ENCODE measurements around the gene PLD3. TPM values are rescaled to one million over a fixed set of nuclear protein-coding genes. Genes with fewer than 3 reads are reported as not detected.

PLD3 gene
- total and polyA plus RNA-seq, 4 donors: 205 to 407 (median 238) TPM

DNA sequence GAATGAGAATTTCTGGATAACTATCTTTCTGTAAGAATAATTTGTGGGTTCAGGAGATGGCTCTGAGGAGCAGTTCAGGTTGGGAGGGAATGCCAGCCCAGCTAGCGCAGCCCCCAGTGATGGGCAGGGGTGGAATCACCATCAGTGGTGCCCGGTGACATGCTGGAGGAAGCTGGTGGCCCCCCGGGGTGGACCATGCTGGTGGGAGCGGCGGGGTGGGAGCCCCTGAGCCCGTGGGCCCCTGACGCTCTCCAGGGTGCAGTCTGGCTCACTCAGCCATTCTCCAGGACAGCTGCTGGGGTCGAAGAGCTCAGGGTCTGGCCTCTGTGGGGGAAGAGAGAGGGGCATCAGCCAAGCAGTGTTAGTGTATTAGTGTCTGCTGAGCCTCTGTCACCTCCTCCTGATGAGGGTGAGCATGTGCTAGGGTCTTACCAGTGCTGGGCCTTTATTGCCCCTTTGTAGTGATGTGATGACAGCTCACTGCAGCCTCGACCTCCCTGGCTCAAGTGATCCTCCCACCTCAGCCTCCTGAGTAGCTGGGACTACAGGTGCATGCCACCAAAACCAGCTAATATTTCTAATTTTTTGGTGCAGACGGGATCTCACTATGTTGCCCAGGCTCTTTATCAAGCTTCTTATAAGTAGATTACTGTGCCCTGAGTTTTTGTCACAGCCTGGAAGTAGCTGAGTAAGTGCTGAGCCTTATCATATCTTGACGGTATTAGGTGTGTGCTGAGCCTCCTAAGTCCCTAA lies 31.1 kb downstream of the PLD3 start:
- Histone ChIP-seq H3K4me3 (no peak overlapping the region), H3K9ac (ENCODE audit: insufficient read depth in 1 of 2, low read length in 2 of 2) (no peak overlapping the region), H3K36me3 (ENCODE audit: control insufficient read depth in 4 of 4, insufficient read depth in 4 of 4, low read length in 4 of 4) (peaks cover 0 to 42% (median 9%) of the 10 kb centered on the region in 4 donors), H3K9me3 (ENCODE audit: control insufficient read depth in 4 of 4, insufficient read depth in 3 of 4, low read length in 3 of 4) (no peaks in the 10 kb centered on the region), H3K27me3 (ENCODE audit: control insufficient read depth in 3 of 3, insufficient read depth in 3 of 3, low read length in 2 of 3) (no peaks in the 10 kb centered on the region), H3K4me1 (ENCODE audit: control insufficient read depth in 5 of 5, insufficient read depth in 5 of 5, low read length in 5 of 5) (no peaks in the 10 kb centered on the region), H3K27ac (ENCODE audit: low read depth in 1 of 2, low read length in 1 of 2) (no peak overlapping the region)
- ATAC-seq (ENCODE audit: insufficient read depth, low FRiP score): no peak
- 88 to 89% methylated on average over 8 to 11 of the region's 11 CpGs for WGBS, 2 donors
- no peak for TF ChIP-seq CTCF (IDR thresholded peaks at IDR 0.05; ENCODE audit: control extremely low read depth, extremely low read depth)
- DNase-seq: no peak

DNA sequence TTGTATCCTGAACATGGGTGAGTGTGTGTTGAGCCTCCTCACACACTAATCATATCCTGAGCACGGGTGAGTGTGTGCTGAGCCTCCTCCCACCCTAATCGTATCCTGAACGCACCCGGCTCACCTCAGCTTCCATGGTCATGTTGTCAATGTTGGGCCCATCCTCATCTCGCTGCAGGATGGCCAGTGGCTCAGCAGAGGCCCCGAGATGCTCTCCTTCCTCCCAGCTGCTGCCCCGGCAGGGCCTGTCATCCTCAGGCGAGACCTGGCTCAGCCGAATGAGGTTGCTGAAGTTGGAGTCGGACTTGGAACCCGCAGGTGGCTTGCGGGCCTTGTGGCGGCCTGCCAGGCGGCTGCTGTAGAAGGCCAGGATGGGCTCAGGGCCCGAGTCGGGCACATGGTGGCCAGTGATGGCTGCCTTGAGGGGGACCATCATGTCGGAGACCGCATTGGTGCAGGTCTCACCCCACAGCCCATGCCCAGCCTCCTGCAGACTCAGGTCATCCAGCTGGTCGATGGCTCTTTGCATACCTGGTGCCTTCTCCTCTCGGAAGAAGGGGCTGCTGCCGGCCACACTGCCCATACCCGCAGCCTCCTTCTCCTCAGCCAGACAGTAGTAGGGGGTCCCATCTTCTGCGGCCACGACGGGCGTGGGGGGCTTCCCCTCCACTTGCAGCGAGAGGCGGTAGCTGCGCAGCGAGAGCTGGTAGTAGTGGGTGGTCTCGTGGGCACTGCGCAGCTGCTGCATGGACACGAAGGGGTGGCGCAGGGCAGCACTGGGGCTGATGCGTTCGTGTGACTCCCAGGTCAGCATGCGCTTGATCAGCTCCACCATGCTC lies 31.9 kb downstream of the PLD3 start:
- Histone ChIP-seq H3K4me3 (no peak overlapping the region), H3K9me3 (ENCODE audit: control insufficient read depth in 4 of 4, insufficient read depth in 3 of 4, low read length in 3 of 4) (no peaks in the 10 kb centered on the region), H3K4me1 (ENCODE audit: control insufficient read depth in 5 of 5, insufficient read depth in 5 of 5, low read length in 5 of 5) (no peaks in the 10 kb centered on the region), H3K36me3 (ENCODE audit: control insufficient read depth in 4 of 4, insufficient read depth in 4 of 4, low read length in 4 of 4) (peaks cover 0 to 41% (median 9%) of the 10 kb centered on the region in 4 donors), H3K27ac (ENCODE audit: low read depth in 1 of 2, low read length in 1 of 2) (no peak overlapping the region), H3K9ac (ENCODE audit: insufficient read depth in 1 of 2, low read length in 2 of 2) (no peak overlapping the region), H3K27me3 (ENCODE audit: control insufficient read depth in 3 of 3, insufficient read depth in 3 of 3, low read length in 2 of 3) (no peaks in the 10 kb centered on the region)
- WGBS, 2 donors: 89 to 93% methylated on average over 37 of the region's 37 CpGs
- TF ChIP-seq CTCF (IDR thresholded peaks at IDR 0.05; ENCODE audit: control extremely low read depth, extremely low read depth): no peak
- ATAC-seq (ENCODE audit: insufficient read depth, low FRiP score) (no peak), DNase-seq (no peak)

DNA sequence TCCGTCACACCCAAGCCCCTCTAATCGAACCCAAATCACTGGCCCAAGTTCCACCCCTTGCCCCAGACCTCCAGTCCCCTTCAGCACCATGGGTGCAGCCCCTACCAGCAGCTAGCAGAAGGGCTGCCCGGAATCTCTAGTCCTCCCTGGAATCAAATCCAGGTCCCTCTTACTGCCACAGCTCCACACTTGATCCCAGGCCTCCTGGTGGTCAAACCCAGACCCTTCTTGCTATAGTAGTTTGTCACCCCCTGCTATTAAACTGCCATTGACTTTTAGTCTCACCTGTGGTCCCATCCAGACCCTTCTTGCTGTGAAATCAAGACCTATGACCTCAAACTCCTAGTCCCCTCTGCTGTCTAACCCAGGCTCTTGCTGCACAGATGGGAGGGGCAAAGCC lies 32.8 kb downstream of the PLD3 start:
- Histone ChIP-seq H3K27me3 (ENCODE audit: control insufficient read depth in 3 of 3, insufficient read depth in 3 of 3, low read length in 2 of 3) (no peaks in the 10 kb centered on the region), H3K4me1 (ENCODE audit: control insufficient read depth in 5 of 5, insufficient read depth in 5 of 5, low read length in 5 of 5) (no peaks in the 10 kb centered on the region), H3K4me3 (no peak overlapping the region), H3K9ac (ENCODE audit: insufficient read depth in 1 of 2, low read length in 2 of 2) (no peak overlapping the region), H3K9me3 (ENCODE audit: control insufficient read depth in 4 of 4, insufficient read depth in 3 of 4, low read length in 3 of 4) (no peaks in the 10 kb centered on the region), H3K27ac (ENCODE audit: low read depth in 1 of 2, low read length in 1 of 2) (no peak overlapping the region), H3K36me3 (ENCODE audit: control insufficient read depth in 4 of 4, insufficient read depth in 4 of 4, low read length in 4 of 4) (peaks cover 0 to 40% (median 8%) of the 10 kb centered on the region in 4 donors)
- DNase-seq: no peak
- no peak for TF ChIP-seq CTCF (IDR thresholded peaks at IDR 0.05; ENCODE audit: control extremely low read depth, extremely low read depth)
- 62 to 81% methylated on average over 3 of the region's 3 CpGs for WGBS, 2 donors
- ATAC-seq (ENCODE audit: insufficient read depth, low FRiP score): no peak
